RWPE2 (cell line): Measurements from ENCODE around the gene GRIN2D.
"Not testable (repeated sequence)": the region's sequence is repeated elsewhere in the genome, so short reads cannot be mapped to it uniquely, and the experiment has no call there.

Source experiments
- ATAC-seq: fragments of 200-7000 bp; cut with Tn5 transposase; 3 replicates; pipeline ENCODE4 v1.9.1; 2021; ENCODE audit warnings: low read depth
- DNase-seq: peaks from one replicate; pipeline ENCODE4 v3.0.0-alpha.2; 2020; ENCODE audit warnings: low spot score
- H3K27ac ChIP-seq: fragments of 450-650 bp; 2 replicates; pipeline ENCODE4 v1.5.1; 2017; ENCODE audit warnings: mild to moderate bottlenecking; ENCODE audit not compliant: poor library complexity, severe bottlenecking
- H3K27me3 ChIP-seq: fragments of 250-450 bp; sonication (Bioruptor Pico); 2 replicates; pipeline ENCODE4 v1.5.1; 2021; ENCODE audit warnings: mild to moderate bottlenecking, moderate library complexity; ENCODE audit not compliant: insufficient read depth, poor library complexity, severe bottlenecking
- H3K36me3 ChIP-seq: fragments of 250-450 bp; sonication (Bioruptor Pico); 2 replicates; pipeline ENCODE4 v1.5.1; 2020; ENCODE audit warnings: low read depth, mild to moderate bottlenecking, moderate library complexity
- H3K4me1 ChIP-seq: fragments of 250-450 bp; sonication (Bioruptor Pico); 2 replicates; pipeline ENCODE4 v1.5.1; 2021; ENCODE audit warnings: mild to moderate bottlenecking, moderate library complexity; ENCODE audit not compliant: insufficient read depth, poor library complexity, severe bottlenecking
- H3K4me3 ChIP-seq: fragments of 250-450 bp; sonication (Bioruptor Pico); 2 replicates; pipeline ENCODE4 v1.5.1; 2021; ENCODE audit warnings: mild to moderate bottlenecking, moderate library complexity; ENCODE audit not compliant: severe bottlenecking
- H3K9me3 ChIP-seq: fragments of 250-450 bp; sonication (Bioruptor Pico); 2 replicates; pipeline ENCODE4 v1.5.1; 2021; ENCODE audit warnings: mild to moderate bottlenecking, moderate library complexity; ENCODE audit not compliant: severe bottlenecking
- CTCF ChIP-seq: fragments of 450-650 bp; IDR thresholded peaks from one replicate; pipeline ENCODE4 v1.5.1; 2017; ENCODE audit warnings: mild to moderate bottlenecking, moderate library complexity; ENCODE audit not compliant: poor library complexity, severe bottlenecking

The GRIN2D gene

GRCh38 chr19:48385461-48386087, 7.9 kb upstream of the GRIN2D start:
- Histone ChIP-seq H3K36me3 (peaks cover 76% of the 10 kb centered on the region), H3K27me3 (no peaks in the 10 kb centered on the region), H3K27ac (no peak overlapping the region), H3K9me3 (no peaks in the 10 kb centered on the region), H3K4me1 (no peaks in the 10 kb centered on the region), H3K4me3 (no peak overlapping the region)
- ATAC-seq (no peak), DNase-seq (no peak)
- no peak for TF ChIP-seq CTCF

DNA sequence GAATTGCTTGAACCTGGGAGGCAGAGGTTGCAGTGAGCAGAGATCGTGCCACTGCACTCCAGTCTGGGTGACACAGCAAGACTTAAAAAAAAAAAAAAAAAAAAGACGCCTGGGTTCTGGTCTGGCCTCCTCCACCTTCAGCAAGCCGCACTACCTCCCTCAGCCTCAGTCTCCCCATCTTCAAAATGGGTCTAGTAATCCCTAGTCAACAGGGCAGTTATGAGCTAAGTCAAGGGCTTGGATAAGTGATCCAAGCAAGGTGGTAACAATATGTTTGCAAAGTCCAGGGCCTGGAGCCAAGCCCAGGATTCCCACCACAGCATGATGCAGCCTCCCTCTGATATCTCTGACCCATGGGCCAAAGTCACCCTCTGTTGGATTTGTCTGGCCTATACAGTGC, 6.5 kb upstream of the GRIN2D start:
- no peak overlapping the region for H3K4me3 ChIP-seq
- DNase-seq (no peak), ATAC-seq (no peak)
- no peak overlapping the region for H3K27ac ChIP-seq
- H3K9me3 ChIP-seq: no peaks in the 10 kb centered on the region
- peaks cover 73% of the 10 kb centered on the region for H3K36me3 ChIP-seq
- no peaks in the 10 kb centered on the region for H3K4me1 ChIP-seq
- TF ChIP-seq CTCF: no peak
- H3K27me3 ChIP-seq: no peaks in the 10 kb centered on the region

DNA sequence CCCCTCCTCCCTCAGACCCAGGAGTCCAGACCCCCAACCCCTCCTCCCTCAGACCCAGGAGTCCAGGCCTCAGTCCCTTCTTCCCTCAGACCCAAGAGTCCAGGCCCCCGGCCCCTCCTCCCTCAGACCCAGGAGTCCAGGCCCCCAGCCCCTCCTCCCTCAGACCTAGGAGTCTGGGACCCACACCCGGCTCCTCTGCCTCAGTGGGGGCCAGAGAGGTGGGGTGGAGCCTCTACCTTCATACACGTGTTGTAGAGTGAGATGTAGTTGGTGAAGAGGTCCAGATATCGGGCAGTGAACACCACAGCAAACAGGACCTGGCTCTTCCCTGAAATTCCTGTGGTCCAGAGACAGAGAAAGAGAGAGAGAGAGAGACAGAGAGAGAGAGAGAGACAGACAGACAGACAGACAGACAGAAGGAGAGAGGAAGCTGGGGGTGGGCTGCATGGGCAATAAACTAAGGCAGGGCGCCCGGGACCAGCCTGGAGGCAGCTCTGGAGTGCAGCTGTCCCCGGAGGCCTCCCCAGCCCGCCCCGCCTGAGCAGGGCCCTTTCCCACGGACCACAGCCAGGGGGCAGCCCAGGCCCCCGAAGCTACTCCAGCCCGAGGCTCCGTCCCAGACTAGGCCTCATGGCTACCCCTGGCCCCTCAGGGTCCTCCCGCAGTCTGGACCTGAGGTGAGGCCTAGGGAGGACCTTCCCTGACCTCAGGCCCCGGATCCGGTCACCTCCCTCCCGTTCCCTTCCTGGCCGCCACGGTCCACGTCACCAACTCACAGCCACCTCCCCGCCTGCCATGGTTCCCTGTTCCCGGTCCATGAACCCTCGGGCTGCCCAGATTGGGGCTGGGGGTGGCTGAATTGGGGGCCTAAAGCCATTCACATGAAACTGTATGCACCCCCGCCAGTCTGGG, 3.0 kb upstream of the GRIN2D start:
- no peaks in the 10 kb centered on the region for H3K9me3 ChIP-seq
- peak overlapping the region; percentile 81 for H3K27ac ChIP-seq
- ATAC-seq (peak; percentile 48), DNase-seq (no peak)
- H3K4me3 ChIP-seq: peak overlapping the region; percentile 67
- H3K4me1 ChIP-seq: no peaks in the 10 kb centered on the region
- H3K36me3 ChIP-seq: peaks cover 40% of the 10 kb centered on the region
- H3K27me3 ChIP-seq: peaks cover 8% of the 10 kb centered on the region
- no peak for TF ChIP-seq CTCF

DNA sequence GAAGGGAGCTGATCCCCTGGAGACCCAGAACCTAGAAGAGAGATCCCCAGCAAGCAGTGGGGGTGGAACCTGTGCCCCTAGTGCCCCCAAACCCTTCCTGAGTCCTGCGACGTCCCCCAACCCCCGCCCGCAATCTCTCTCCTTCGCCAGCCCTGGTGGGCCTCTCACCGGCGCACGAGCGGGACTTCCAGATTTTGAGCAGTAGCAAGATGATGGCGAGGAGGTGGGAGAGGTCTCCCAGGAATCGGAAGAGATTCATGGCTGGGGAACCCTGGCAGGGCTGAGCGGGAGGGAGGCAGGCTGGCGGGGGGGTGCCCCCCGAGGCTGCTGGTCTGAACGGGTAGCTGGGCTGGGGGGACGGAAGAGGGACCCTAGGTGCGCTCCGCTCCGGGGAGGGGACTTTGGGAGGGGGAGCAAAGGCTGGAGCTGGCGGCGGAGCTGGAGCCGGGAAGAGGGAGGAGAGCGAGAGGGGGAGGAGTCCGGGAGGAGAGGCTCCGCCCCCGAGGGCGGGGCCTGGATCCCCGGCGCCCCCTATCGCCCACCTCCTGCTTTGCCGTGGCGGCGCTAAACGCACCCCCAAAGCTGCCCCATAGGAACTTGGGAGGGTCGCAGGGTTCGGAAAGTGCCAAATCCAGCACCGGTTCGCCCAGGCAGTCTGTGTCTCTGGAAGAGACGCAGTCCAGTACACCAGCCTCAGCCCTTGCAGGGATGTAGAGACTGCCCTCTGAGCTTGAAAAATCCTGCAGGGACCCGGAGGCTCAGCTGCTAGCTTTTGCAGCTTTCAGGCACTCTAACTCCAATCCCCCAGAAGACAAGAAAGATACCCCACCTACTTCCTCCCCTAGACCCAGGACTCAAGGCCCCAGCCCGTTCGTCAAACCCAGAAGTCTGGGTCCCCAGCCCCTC, 2.1 kb upstream of the GRIN2D start, which contains the start of gene KDELR1:
Gene KDELR1 (minus strand): TSS at position 452 of the 906 bp plus-strand sequence. CDS start 193 bp downstream, at position 259.
- H3K9me3 ChIP-seq: no peaks in the 10 kb centered on the region
- no peaks in the 10 kb centered on the region for H3K4me1 ChIP-seq
- peak within 1 kb of the TSS; percentile 81 for H3K27ac ChIP-seq
- peaks cover 8% of the 10 kb centered on the region for H3K27me3 ChIP-seq
- H3K4me3 ChIP-seq: peak within 1 kb of the TSS; percentile 67
- DNase-seq (no peak), ATAC-seq (peak; percentile 58)
- peak; percentile 84 for TF ChIP-seq CTCF
- H3K36me3 ChIP-seq: peaks cover 31% of the 10 kb centered on the region

DNA sequence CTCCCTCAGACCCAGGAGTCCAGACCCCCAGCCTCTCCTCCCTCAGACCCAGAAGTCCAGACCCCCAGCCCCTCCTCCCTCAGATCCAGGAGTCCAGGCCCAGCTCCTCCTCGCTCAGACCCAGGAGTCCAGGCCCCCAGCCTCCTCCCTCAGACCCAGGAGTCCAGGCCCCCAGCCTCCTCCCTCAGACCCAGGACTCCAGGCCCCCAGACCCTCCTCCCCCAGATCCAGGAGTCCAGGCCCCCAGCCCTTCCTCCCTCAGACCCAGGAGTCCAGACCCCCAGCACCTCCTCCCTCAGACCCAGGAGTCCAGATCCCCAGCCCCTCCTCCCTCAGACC, 1.5 kb upstream of the GRIN2D start:
- not testable (repeated sequence) for ATAC-seq, DNase-seq, H3K27me3 ChIP-seq, H3K4me3 ChIP-seq, H3K27ac ChIP-seq, H3K4me1 ChIP-seq, H3K9me3 ChIP-seq
- H3K36me3 ChIP-seq: peaks cover 24% of the 10 kb centered on the region
